Measurements from ENCODE around the gene FAM72C.
"Not testable (repeated sequence)": the region's sequence is repeated elsewhere in the genome, so short reads cannot be mapped to it uniquely, and the experiment has no call there.

Gene FAM72C

GRCh38 chr1:143971924-143972700 is at the start of gene FAM72C:
Gene FAM72C (minus strand): TSS chr1:143971986. CDS start chr1:143971141, 845 bp downstream.
- CTCF ChIA-PET; POLR2A ChIA-PET; DNase-seq (ENCODE audit: extremely low spot score): not testable (repeated sequence)

DNA sequence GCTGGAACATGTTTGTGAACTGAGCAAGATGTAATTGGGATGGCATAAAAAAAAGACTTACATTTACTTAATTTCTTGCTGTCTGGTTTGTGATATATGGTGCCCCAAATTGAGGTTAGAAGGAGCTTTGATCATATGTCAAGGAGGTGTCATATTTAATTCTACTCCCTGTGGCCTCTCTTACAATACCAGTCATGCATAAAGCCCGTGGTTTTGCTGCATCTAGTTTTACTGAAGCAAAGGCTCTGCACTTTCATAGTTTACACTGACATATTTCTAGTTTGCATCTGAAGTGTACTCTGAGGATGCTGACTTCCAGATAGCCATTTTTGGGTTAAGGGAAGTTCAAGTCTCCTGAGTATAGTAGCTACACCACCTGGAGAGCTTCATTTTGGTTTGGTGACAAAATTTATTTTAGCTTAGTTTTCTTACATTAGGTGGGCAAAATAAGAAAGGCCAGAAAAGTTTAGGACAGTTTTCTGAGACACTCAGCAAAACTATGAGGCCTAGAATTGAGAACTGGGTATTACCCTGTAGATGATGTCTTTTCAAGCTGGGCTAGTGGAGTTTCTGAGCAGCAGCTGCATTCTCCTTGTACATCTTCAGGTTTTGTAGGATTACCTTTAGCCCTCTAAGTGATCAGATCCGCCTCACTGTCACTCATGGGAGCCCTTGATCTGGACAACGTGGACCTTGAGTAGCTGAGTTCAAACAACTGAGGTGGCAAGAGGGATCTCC is 48.4 kb upstream of the FAM72C start:
- DNase-seq (ENCODE audit: extremely low spot score); POLR2A ChIA-PET; CTCF ChIA-PET: not testable (repeated sequence)

- DNase-seq (ENCODE audit: extremely low spot score); POLR2A ChIA-PET; CTCF ChIA-PET: not testable (repeated sequence)
Observed at GRCh38 chr1:144019101-144019500, 47.3 kb upstream of the FAM72C start.

DNA sequence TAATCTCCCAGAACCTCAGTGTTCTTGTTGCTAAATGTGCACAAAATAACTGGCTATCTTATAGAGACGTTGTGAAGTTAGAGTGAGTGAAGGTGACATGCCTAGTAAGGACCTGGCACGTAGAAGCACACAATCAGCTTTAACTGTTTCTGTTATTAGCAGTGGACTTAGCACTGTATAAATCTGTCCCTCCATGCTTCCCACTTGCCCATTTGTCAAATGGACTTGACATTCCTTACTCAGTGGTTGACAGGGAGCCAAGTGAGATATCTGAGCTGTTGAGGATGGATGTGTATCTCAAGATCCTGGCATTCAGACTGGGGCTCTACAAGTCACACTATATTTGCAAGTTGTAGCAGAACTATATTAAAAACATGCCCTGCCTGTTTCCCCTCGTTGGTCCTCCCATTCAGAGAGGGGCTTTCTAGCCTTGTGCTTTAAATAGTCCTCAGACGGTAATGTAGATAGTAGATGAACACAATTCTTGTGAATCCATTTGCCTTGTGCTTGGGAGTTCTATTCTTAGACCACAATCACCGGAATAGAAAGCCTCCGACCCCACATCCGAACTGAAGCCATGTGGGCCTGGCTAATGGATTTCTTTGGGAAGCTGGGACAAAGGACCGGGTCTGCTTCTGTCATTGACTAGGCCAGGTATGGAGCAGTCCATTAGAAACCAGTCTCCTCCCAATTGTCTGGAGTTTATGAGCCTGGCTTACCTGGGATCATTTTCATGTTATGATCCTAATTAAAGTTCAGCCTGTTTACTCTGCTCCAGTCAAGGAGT is 43.6 kb upstream of the FAM72C start:
- POLR2A ChIA-PET; CTCF ChIA-PET; DNase-seq (ENCODE audit: extremely low spot score): not testable (repeated sequence)

- DNase-seq (ENCODE audit: extremely low spot score); POLR2A ChIA-PET; CTCF ChIA-PET: not testable (repeated sequence)
Observed at GRCh38 chr1:144014528-144014927, 42.7 kb upstream of the FAM72C start.

- POLR2A ChIA-PET; CTCF ChIA-PET; DNase-seq (ENCODE audit: extremely low spot score): not testable (repeated sequence)
Observed at GRCh38 chr1:144014121-144014520, 42.3 kb upstream of the FAM72C start.

- DNase-seq (ENCODE audit: extremely low spot score); CTCF ChIA-PET; POLR2A ChIA-PET: not testable (repeated sequence)
Observed at GRCh38 chr1:144012168-144012733, 40.5 kb upstream of the FAM72C start.

GRCh38 chr1:144009410-144009809 is 37.6 kb upstream of the FAM72C start:
- POLR2A ChIA-PET; DNase-seq (ENCODE audit: extremely low spot score); CTCF ChIA-PET: not testable (repeated sequence)

GRCh38 chr1:144004259-144004658 is 32.5 kb upstream of the FAM72C start:
- CTCF ChIA-PET; DNase-seq (ENCODE audit: extremely low spot score); POLR2A ChIA-PET: not testable (repeated sequence)

GRCh38 chr1:144003306-144004029 is 31.7 kb upstream of the FAM72C start:
- POLR2A ChIA-PET; CTCF ChIA-PET; DNase-seq (ENCODE audit: extremely low spot score): not testable (repeated sequence)

DNA sequence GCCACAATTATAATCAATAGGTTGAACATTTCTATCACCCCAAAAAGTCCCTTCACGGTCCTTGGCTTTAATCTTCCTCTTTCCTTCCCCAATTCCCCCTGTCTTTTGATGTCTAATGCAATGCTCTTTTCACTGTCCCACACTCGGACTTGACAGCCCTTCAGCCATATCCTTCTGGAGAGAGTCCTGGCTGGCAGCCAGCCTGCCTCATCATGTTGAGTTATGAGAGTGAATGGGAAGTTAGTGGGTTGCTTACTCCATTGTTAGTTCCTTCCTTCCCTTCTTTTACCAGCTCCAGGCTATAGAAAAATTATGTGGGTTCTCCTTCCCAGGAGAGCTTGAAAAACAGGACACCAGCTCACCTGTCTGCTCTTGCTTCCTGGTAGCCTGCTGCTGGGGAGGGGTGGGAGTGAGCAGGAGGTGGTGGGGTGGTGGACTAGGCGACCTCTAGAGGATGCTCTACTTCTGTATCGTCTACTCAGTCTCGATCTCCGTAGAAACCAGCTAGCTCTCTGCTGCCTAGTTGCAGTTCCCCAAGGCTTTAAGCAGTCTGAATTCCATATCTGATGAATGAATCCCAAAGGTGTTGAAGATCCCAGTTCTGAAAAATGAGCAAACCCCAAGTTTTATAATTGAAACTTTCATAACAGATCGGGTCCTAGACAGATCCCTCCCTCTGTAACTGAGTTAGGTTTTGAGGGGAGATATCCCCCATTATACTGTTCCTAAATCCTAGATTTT is 30.5 kb upstream of the FAM72C start:
- POLR2A ChIA-PET; DNase-seq (ENCODE audit: extremely low spot score); CTCF ChIA-PET: not testable (repeated sequence)

DNA sequence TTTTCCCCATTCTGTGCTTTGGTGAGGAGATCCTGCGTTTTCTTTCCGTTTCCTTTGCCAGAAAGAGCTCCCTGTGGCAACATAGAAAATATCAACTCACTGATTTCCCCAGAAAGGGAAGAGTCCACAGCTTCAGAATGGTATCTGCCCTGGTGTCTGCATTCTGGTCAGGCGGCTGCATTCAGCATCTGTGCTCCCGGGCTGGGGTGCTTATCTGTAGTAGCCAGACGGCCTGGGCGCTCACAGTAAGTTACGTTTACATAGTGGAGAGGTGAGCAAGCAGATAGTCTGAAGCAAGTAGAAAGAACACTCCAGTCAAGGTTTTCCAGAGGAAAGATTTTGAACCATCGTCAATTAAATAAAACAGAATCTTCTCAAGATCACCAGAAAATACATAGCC is 29.3 kb upstream of the FAM72C start:
- CTCF ChIA-PET; DNase-seq (ENCODE audit: extremely low spot score); POLR2A ChIA-PET: not testable (repeated sequence)

DNA sequence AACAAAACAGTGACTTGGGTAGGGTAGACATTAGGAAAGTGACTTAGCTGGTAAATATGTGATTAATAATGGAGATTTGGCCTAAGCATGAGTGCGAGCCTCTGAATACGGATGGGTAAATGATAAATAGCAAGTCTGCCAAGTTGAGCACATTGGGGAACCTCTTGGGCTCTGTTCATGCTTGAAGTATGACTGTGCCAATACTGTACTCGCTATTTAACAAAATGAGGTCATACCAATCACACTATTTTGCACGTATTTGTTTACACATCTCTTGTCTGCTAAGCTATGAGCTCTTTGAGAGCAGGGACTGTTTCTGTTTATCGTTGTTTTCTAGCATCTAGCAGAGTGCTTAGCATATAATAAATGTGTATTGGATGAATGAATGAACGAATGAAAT is 24.2 kb upstream of the FAM72C start:
- CTCF ChIA-PET; POLR2A ChIA-PET; DNase-seq (ENCODE audit: extremely low spot score): not testable (repeated sequence)

- DNase-seq (ENCODE audit: extremely low spot score); CTCF ChIA-PET; POLR2A ChIA-PET: not testable (repeated sequence)
Observed at GRCh38 chr1:143993301-143993907, 21.6 kb upstream of the FAM72C start.

- CTCF ChIA-PET; POLR2A ChIA-PET; DNase-seq (ENCODE audit: extremely low spot score): not testable (repeated sequence)
Observed at GRCh38 chr1:143990699-143991098, 18.9 kb upstream of the FAM72C start.

- POLR2A ChIA-PET; DNase-seq (ENCODE audit: extremely low spot score): not testable (repeated sequence)
Observed at GRCh38 chr1:143989719-143990118, 17.9 kb upstream of the FAM72C start.

GRCh38 chr1:143989427-143989712 is 17.6 kb upstream of the FAM72C start:
- POLR2A ChIA-PET; DNase-seq (ENCODE audit: extremely low spot score); CTCF ChIA-PET: not testable (repeated sequence)

More at GRCh38 chr1:143989719-143990118, 17.9 kb upstream of the FAM72C start:
- CTCF ChIA-PET: not testable (repeated sequence)
